Glutamatergic neuron (in vitro differentiated cells): Measurements from ENCODE around the gene ZNF134. TPM values are rescaled to one million over a fixed set of nuclear protein-coding genes. Genes with fewer than 3 reads are reported as not detected.
A peak's percentile ranks its signal among the peaks of the same experiment; 100 is the strongest.

Experiments
- DNase-seq: peaks from one replicate; pipeline ENCODE4 v3.0.0; 2022
- H3K27ac Mint-ChIP-seq: one replicate; pipeline ENCODE4 v1.8.0; 2020; ENCODE audit warnings: mild to moderate bottlenecking, mixed read lengths, inconsistent platforms; ENCODE audit not compliant: unreplicated experiment
- H3K27me3 Mint-ChIP-seq: one replicate; pipeline ENCODE4 v1.8.0; 2020; ENCODE audit warnings: mild to moderate bottlenecking, moderate library complexity, mixed read lengths, inconsistent platforms; ENCODE audit not compliant: unreplicated experiment
- H3K36me3 Mint-ChIP-seq: one replicate; pipeline ENCODE4 v1.8.0; 2020; ENCODE audit warnings: mild to moderate bottlenecking, mixed read lengths, inconsistent platforms; ENCODE audit not compliant: unreplicated experiment
- H3K4me1 Mint-ChIP-seq: one replicate; pipeline ENCODE4 v1.8.0; 2020; ENCODE audit warnings: mild to moderate bottlenecking, low read depth, mixed read lengths, inconsistent platforms; ENCODE audit not compliant: unreplicated experiment
- H3K4me3 Mint-ChIP-seq: one replicate; pipeline ENCODE4 v1.8.0; 2020; ENCODE audit warnings: mild to moderate bottlenecking, mixed read lengths, inconsistent platforms; ENCODE audit not compliant: unreplicated experiment
- H3K9me3 Mint-ChIP-seq: one replicate; pipeline ENCODE4 v1.8.0; 2020; ENCODE audit warnings: mild to moderate bottlenecking, moderate library complexity, mixed read lengths, inconsistent platforms; ENCODE audit not compliant: unreplicated experiment
- CTCF ChIP-seq: fragments of 200-600 bp; sonication (generic); IDR thresholded peaks from one replicate; pipeline ENCODE4 v1.5.0; 2021; ENCODE audit not compliant: partially characterized antibody, unreplicated experiment
- total RNA-seq: library from RNA; stranded (reverse); fragmentation: NEBNext Ultra II Directional; extraction: Animal tissue kit (Norgen Biotek cat#: 25700); gene quantifications from one replicate; pipeline ENCODE4 v1.2.1, GENCODE V29; 2021; ENCODE audit not compliant: unreplicated experiment

ZNF134 gene
- total RNA-seq, 1 donor from 2014 or later = 41.2 TPM

GRCh38 chr19:57665261-57665806 lies 51.3 kb downstream of the ZNF134 start:
- Mint-ChIP-seq H3K27me3 (peaks cover 2% of the 10 kb centered on the region), H3K4me3 (peak overlapping the region; percentile 80), H3K27ac (no peak overlapping the region), H3K4me1 (no peaks in the 10 kb centered on the region), H3K9me3 (no peaks in the 10 kb centered on the region), H3K36me3 (no peaks in the 10 kb centered on the region)
- no peak for DNase-seq
- TF ChIP-seq CTCF = no peak

- no peaks in the 10 kb centered on the region for H3K4me1 Mint-ChIP-seq
- no peak overlapping the region for H3K4me3 Mint-ChIP-seq
- H3K27me3 Mint-ChIP-seq = peaks cover 2% of the 10 kb centered on the region
- TF ChIP-seq CTCF = no peak
- DNase-seq = no peak
- no peaks in the 10 kb centered on the region for H3K36me3 Mint-ChIP-seq
- no peak overlapping the region for H3K27ac Mint-ChIP-seq
- H3K9me3 Mint-ChIP-seq = no peaks in the 10 kb centered on the region
These were observed 53.2 kb downstream of the ZNF134 start for GRCh38 chr19:57667228-57667627.

GRCh38 chr19:57668635-57669034 lies 54.6 kb downstream of the ZNF134 start, which contains the start of gene ZSCAN4:
TSS of gene ZSCAN4 (plus strand) at chr19:57668935. CDS start at chr19:57676146, 7,211 bp downstream.
- TF ChIP-seq CTCF = no peak
- H3K4me3 Mint-ChIP-seq = no peak within 1 kb of the TSS
- H3K9me3 Mint-ChIP-seq = no peaks in the 10 kb centered on the region
- H3K4me1 Mint-ChIP-seq = no peaks in the 10 kb centered on the region
- H3K27ac Mint-ChIP-seq = no peak within 1 kb of the TSS
- no peaks in the 10 kb centered on the region for H3K36me3 Mint-ChIP-seq
- H3K27me3 Mint-ChIP-seq = peaks cover 2% of the 10 kb centered on the region
- DNase-seq = no peak

GRCh38 chr19:57671124-57671895 lies 57.3 kb downstream of the ZNF134 start:
- H3K36me3 Mint-ChIP-seq = no peaks in the 10 kb centered on the region
- TF ChIP-seq CTCF = no peak
- H3K4me1 Mint-ChIP-seq = no peaks in the 10 kb centered on the region
- H3K27ac Mint-ChIP-seq = no peak overlapping the region
- no peaks in the 10 kb centered on the region for H3K9me3 Mint-ChIP-seq
- H3K27me3 Mint-ChIP-seq = no peaks in the 10 kb centered on the region
- H3K4me3 Mint-ChIP-seq = no peak overlapping the region
- no peak for DNase-seq

- Mint-ChIP-seq H3K27ac (no peak overlapping the region), H3K4me1 (no peaks in the 10 kb centered on the region), H3K27me3 (no peaks in the 10 kb centered on the region), H3K9me3 (no peaks in the 10 kb centered on the region), H3K4me3 (no peak overlapping the region), H3K36me3 (no peaks in the 10 kb centered on the region)
- TF ChIP-seq CTCF = no peak
- no peak for DNase-seq
These were observed 58.4 kb downstream of the ZNF134 start for GRCh38 chr19:57672466-57672865.
